GM12872 (cell line): ENCODE measurements around the gene SH3PXD2A.

Source experiments
- TF ChIP-seq, protein P1 (sequence below): IDR thresholded peaks from 3 replicates; pipeline ENCODE4 v1.5.1; 2011; ENCODE audit warnings: low read depth, mild to moderate bottlenecking, low read length, moderate library complexity; ENCODE audit not compliant: insufficient read depth

SH3PXD2A gene

DNA sequence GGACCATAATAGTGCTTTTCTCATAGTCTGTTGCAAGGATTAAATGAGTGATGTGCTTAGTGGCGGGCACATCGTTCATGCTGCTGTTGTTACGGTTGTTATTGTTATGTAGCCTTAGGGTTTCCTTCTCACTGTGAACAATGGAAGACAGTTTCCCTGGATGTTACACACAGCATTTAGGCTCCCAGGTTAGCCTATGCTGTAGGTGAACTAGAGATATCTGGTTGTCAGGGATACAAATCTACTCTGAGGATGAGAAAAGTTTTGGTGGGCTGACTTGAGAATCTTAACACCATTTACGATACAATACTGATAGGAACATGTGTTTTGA lies 14.7 kb downstream of the SH3PXD2A start:
- TF ChIP-seq, protein P1, sequence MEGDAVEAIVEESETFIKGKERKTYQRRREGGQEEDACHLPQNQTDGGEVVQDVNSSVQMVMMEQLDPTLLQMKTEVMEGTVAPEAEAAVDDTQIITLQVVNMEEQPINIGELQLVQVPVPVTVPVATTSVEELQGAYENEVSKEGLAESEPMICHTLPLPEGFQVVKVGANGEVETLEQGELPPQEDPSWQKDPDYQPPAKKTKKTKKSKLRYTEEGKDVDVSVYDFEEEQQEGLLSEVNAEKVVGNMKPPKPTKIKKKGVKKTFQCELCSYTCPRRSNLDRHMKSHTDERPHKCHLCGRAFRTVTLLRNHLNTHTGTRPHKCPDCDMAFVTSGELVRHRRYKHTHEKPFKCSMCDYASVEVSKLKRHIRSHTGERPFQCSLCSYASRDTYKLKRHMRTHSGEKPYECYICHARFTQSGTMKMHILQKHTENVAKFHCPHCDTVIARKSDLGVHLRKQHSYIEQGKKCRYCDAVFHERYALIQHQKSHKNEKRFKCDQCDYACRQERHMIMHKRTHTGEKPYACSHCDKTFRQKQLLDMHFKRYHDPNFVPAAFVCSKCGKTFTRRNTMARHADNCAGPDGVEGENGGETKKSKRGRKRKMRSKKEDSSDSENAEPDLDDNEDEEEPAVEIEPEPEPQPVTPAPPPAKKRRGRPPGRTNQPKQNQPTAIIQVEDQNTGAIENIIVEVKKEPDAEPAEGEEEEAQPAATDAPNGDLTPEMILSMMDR = no peak

DNA sequence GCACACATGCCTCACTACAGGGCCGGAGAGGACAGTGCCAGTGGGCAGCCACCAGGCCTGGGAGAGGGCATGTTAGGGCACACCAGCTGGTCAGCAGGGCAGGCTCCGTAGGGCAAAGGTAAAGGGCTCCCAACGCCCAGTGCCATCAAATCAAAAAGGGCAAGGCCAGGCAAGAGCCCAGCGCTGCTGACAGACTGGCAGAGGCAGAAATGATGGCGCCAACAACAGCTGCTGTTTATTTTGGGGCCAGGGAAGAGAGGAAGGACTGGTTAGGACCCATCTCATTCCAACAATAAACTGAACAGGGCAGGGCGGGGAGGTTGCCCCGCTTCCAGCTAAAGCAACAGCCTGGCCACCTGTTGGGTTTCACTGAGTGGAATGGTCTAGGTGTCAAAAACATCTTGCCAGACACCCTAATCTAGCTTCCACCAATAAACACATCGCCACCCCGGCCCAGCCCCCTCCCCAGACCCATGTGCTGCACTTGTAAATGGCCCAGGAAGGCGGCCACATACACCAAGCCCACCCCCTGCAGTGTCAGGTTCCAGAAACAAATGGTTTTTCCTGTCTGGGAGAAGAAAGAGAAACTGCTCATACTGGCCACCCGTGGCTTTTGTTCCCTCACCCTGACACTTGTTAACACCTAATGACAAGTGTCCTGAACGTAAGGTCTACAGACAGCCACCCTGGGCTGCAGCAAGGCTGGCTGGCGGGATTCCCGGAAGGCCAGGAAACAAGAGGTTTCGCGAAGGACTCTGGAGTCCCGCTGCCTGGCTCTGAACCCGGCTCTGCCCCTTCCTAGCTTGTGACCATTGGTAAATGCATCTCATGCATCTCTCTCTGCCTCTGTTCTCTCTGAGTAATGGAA lies 15.3 kb downstream of the SH3PXD2A start:
- TF ChIP-seq, protein P1 = no peak

DNA sequence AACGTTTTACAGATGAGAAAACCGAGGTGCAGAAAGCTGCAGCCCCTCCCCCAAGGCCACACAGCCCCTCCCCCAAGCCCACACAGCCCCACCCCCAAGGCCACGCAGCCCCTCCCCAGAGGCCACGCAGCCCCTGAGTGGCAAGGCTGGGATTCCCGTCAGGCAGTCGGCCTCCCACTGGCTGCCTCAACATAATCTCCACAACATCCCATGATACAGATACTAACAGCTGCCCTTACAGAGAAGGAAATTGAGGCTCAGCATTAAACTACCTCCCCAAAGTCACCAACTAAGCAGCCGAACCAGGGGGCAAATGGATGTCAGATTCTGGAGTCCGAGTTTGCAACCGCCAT lies 15.9 kb downstream of the SH3PXD2A start:
- TF ChIP-seq, protein P1 = no peak

DNA sequence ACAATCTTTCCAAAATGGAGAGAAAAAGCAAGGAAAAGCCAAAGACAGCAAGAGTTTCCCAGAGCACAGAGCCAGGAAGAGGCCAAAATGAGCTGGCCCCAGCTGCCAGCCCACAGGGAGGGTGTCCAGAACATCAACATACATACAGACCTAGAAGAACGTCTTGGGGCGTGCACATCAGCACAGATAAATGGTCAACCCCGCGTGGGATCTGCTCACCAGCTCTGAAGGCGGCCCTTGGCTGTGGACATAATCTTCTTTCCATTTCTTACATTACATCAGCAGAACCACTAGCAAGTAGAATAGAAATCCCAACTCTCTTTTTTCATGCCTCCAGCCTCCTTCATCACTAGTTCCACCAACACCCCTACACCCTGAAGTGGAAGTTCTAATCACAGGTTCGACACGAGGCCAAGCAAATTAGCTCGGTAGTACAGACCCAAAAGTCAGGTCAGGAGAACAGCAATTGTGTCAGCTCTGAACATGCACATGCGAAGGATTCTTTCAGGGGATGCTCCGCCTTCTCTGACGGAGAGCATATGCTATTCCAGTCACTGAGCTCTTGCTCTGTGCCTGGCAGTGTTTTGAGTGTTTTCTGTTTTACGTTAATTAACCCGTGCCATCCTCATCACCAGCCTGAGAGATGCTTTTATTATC lies 16.4 kb downstream of the SH3PXD2A start:
- TF ChIP-seq, protein P1 = no peak

DNA sequence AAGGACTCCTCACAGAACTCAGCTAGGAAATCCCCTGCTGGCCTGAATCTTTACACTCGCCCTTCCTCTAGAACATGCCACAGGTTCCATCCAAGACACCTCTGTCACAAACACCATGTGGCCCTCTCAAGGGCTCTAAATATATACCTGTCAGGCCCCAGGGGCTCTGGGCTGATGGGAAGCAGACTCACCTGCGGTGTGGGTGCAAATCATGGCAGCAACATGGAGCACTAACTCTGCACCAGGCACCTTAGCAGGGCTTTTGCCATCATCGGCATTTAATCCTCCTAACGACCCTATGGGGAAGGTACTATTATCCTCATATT lies 17.3 kb downstream of the SH3PXD2A start:
- TF ChIP-seq, protein P1 = no peak

DNA sequence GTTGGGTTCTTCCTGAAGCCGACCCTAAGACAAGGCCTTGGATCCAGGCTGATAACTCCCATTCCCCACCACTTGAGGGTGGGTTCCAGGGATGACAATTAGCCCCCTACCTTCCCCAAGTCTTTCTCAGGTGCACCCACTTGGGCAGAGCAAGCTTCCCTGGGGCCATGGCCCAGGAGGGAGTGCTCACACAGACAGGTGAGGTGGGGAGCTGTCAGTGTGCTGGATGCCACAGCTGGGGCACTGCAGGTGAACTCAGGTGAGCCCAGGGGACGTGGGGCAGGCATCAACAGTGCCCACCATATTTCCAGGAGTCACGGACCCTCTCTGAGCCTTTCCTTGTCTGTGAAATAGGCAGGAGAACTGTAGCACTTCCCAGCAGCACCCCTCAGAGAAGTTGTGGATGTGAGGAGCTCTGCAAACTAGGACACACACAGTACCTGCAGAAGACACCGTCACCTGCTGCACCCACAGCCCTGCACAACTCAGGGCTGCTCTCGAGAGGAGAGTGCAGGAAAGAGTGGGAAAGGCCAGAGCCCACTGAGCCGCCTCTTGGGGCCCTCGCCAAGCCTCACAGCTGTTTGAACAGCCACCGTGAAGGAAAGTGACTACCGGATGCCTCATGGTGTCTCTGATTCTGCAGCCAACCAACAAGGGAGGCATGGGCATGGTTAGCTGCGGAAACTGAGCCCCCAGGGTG lies 17.9 kb downstream of the SH3PXD2A start:
- TF ChIP-seq, protein P1 = no peak

DNA sequence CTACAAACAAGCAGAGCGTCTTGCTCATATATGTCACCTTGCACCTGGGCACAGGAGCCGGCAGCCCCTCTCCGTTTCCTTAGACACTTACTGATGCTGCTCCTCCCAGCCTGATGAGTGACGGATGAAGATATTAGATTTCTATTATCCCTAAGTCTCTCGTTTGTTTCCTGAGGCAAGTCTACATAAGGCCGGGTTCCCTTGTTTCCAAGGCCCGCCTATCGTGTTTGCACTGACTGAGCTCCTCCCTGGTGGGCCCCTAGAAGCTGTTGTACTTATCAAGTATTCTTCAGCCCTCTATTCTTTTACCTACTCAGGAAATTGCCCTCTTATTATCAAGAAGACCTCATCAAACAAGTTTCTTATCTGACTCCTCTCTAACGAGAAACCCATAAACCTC lies 18.5 kb downstream of the SH3PXD2A start:
- TF ChIP-seq, protein P1 = no peak
